Measurements from ENCODE around the gene LGALS7B.
"Not testable (repeated sequence)": the region's sequence is repeated elsewhere in the genome, so short reads cannot be mapped to it uniquely, and the experiment has no call there.

LGALS7B gene

GRCh38 chr19:38825936-38826335 is 36.9 kb downstream of the LGALS7B start:
- not testable (repeated sequence) for DNase-seq

- no peak for DNase-seq
Observed at GRCh38 chr19:38826856-38827551, 38.0 kb downstream of the LGALS7B start.

GRCh38 chr19:38829203-38829602 is 40.2 kb downstream of the LGALS7B start:
- not testable (repeated sequence) for DNase-seq

- no peak for DNase-seq
Observed at GRCh38 chr19:38830039-38830733, 41.2 kb downstream of the LGALS7B start.

- DNase-seq: peak; percentile 21 to 57
Observed at GRCh38 chr19:38831142-38831605, 42.2 kb downstream of the LGALS7B start.

- DNase-seq: no peak
Observed at GRCh38 chr19:38833092-38833425, 44.1 kb downstream of the LGALS7B start.

- no peak for DNase-seq
Observed at GRCh38 chr19:38834104-38834490, 45.1 kb downstream of the LGALS7B start.

- DNase-seq: no peak
Observed at GRCh38 chr19:38834590-38834989, 45.6 kb downstream of the LGALS7B start.

- DNase-seq: no peak
Observed at GRCh38 chr19:38836159-38836982, 47.4 kb downstream of the LGALS7B start.

- no peak for DNase-seq
Observed at GRCh38 chr19:38836983-38837626, 48.1 kb downstream of the LGALS7B start.

GRCh38 chr19:38837656-38838121 is 48.7 kb downstream of the LGALS7B start:
- no peak for DNase-seq

- no peak for DNase-seq
Observed at GRCh38 chr19:38838208-38838985, 49.4 kb downstream of the LGALS7B start.

- DNase-seq: no peak
Observed at GRCh38 chr19:38838986-38839761, 50.2 kb downstream of the LGALS7B start.

- no peak for DNase-seq
Observed at GRCh38 chr19:38839816-38840582, 51.0 kb downstream of the LGALS7B start.

GRCh38 chr19:38840583-38840968 is 51.6 kb downstream of the LGALS7B start:
- DNase-seq: no peak

All from NCI-H526 (cell line).